GM21825 (cell line): Measurements from ENCODE around the gene CAPN11.
A peak's percentile ranks its signal among the peaks of the same experiment; 100 is the strongest.

Source experiments
- ATAC-seq: cut with Tn5 transposase; IDR thresholded peaks from one replicate; pipeline ENCODE4 v1.9.1; 2021; ENCODE audit warnings: mild to moderate bottlenecking, moderate library complexity; ENCODE audit not compliant: unreplicated experiment

Gene CAPN11

DNA sequence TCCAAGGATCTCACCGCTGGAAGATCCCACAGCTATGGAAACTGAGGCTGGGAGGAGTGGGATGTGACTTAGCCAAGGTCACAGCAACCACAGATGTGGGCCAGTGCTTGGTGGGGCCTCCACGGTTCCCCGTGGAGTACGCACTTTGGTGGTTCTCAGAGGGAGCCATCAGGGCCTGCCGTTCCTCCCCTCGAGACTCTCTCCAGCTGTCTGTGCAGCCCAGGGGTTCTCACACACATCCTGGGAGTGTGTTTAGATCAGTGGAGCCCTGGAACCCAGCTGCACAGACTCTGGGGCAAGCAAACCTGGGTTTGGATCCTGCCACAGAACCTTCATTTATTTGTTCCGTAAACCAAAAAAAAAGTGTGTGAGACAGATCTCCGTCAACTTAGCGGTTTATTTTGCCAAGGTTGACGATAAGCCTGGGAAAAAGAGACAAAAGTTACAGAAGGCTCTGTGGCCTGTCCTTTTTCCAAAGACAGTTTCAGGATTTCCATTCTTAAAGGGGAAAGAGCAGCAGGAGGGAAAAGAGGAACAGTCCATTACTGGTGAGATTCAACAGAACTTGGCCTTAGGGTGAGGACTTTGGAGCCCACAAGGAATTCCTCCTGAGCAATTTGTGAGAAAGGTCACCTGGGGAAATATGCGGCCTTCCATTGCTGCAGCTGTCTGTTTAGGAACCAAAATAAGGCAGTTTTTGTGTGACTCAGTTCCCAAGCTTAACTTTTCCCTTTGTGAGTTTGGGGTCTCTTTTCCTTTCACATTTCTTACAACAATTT, 44.5 kb downstream of the CAPN11 start:
- no peak for ATAC-seq

DNA sequence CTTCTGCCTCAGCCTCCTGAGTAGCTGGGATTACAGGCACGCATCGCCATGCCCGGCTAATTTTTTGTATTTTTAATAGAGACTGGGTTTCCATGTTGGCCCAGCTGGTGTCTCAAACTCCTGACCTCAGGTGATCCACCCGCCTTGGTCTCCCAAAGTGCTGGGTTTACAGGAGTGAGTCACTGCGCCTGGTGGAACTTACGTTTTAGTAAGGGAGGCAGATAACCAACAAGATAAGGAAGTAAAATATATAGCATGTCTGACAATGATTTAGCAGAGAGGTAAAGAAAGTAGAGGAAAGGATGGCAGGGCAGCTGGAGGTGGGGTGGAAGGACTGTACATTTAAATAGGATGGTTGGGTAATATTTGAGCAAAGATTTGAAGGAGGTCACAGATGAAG, 45.3 kb downstream of the CAPN11 start:
- ATAC-seq: no peak

DNA sequence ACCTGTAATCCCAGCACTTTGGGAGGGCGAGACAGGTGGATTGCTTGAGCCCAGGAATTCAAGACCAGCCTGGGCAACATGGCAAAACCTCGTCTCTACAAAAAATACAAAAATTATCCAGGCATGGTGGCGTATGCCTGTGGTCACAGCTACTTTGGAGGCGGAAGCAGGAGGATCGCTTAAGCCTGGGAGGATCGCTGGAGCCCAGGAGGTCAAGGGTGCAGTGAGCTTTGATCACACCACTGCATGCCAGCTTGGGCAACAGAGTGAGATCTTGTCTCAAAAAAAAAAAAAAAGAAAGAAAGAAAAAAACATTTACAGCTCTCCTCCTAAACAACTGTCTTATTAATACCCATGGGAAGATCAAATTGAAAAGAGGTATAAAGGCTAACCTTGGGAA, 49.3 kb downstream of the CAPN11 start:
- no peak for ATAC-seq

DNA sequence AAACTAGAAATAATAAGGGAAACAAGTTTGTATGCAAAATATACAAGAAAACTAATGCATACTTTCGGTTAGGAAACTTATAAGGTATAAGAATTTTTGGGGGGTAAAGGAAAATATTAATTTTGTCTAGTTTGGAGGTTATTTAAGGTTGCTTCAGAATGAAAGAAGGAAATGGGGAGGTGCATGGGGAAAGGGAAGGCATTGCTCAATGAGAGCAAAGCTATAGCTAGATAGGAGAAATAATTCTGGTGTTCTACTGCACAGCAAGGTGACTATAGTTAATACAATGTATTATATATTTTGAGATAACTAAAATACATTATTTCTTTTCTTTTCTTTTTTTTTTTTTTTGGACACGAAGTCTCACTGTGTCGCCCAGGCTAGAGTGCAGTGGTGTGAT, 52.7 kb downstream of the CAPN11 start:
- ATAC-seq: no peak

DNA sequence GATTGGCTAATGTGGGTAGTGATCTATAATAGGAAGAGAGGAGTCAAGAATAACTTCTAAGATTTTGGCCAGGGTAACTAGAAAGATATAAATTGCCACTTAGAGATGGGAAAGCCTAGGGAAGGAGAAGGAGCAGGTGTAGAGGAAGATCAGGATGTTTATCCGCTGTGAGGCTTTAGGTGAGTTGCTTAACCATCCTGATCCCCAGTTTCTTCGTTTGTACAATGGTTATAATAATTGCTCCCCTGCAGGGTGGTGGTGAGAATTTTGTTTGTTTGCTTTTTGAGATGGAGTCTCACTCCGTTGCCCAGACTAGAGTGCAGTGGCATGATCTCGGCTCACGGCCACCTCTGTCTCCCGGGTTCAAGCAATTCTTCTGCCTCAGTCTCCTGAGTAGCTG, 55.7 kb downstream of the CAPN11 start:
- ATAC-seq: no peak

DNA sequence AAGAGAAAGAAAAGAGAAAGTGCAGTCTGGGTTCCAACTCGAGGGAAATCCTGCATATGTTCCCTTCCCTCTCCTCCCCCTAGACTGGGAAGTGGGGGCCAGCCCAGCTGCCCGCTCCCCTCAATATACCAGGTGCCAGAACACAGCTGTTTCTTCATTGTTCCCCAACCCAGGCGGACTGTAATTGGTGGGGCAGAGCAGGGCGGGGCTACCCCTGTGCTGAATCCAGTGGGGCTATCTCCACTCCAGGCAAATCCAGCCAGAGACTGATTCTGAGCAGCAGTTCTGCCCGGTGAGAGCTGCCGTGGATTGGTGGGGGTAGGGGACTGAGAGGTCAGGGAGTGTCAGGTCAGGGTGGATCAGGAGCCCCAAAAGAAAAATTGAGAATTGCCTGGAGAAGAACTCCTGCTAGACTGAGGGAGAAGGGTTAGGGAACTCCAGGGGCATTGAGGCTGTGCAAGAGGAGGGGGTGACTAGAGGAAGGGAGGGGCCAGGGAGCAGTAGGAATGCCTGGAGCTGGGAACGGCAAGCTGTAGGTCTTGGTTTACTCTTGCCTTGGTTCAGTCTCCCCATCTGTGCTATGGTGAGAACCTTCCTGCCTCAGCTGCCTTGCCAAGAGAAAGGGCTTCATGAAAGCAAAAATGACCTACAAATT, 58.2 kb downstream of the CAPN11 start, which contains the start of gene MYMX:
MYMX (plus strand) TSS at position 250 of the 655 bp plus-strand sequence. CDS start 546 bp downstream, outside the sequence.
- ATAC-seq: no peak

DNA sequence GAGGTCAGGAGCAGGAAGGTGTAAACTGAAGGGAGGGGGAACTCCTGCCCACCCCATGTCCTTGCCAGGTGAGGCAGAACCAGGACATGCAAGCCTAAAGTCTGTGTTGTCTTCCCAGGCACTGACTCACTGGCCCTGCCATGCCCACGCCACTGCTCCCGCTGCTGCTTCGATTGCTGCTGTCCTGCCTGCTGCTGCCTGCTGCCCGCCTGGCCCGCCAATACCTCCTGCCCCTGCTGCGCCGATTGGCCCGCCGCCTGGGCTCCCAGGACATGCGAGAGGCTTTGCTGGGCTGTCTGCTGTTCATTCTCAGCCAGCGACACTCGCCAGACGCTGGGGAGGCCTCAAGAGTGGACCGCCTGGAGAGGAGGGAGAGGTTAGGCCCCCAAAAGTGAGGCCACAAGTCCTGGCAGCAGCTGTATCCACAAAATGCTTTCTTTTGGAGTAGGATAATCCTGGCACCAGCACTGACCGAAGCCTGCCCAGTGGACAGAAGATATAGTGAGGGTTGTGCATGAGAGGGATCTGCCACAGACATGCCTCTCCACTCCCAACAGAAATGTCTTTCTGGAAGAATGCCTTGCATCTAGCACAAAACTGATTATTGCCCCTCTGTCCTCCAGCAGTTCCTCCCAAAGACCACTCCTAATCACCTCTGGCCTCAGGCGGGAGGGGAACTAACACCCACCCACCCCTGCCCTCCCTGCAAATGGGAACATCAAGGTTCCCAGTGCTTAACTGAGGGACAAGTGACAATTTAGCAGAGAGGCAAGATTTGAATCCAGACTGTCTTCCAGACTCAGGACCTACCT, 58.9 kb downstream of the CAPN11 start:
- no peak for ATAC-seq

DNA sequence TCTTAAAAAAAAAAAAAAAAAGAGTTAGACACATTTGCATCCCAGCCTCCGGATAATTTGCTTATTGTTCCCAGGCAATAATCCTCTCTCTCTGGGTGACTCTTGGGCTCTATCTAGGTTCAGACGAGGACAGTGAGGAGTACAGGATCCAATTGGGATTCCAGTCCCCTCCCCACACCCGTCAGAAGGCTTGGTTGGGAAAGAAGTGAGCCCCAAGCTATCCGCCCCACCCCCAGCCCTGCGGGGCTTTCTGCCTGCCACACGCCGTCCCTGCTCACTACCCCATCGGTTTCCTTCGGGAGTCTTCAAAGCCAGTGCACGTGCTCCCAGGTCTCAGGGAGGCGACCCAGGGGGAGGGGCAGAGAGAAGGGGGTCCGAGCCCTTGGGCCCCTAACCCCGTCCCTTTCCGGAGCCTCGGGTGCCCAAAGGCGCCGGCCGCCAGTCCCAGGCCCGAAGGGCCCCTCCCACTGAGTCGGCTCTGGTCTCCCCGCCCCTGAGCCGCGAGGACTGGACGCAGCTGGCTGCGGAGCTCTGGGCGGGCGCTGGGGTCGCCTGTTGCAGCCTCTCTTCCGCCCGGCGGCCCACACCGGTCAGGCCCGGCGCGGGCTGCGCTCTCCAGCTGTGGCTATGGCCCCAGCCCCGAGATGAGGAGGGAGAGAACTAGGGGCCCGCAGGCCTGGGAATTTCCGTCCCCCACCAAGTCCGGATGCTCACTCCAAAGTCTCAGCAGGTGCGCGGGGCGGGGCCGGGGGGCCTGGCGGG, 60.6 kb downstream of the CAPN11 start:
- ATAC-seq: peak; percentile 43

DNA sequence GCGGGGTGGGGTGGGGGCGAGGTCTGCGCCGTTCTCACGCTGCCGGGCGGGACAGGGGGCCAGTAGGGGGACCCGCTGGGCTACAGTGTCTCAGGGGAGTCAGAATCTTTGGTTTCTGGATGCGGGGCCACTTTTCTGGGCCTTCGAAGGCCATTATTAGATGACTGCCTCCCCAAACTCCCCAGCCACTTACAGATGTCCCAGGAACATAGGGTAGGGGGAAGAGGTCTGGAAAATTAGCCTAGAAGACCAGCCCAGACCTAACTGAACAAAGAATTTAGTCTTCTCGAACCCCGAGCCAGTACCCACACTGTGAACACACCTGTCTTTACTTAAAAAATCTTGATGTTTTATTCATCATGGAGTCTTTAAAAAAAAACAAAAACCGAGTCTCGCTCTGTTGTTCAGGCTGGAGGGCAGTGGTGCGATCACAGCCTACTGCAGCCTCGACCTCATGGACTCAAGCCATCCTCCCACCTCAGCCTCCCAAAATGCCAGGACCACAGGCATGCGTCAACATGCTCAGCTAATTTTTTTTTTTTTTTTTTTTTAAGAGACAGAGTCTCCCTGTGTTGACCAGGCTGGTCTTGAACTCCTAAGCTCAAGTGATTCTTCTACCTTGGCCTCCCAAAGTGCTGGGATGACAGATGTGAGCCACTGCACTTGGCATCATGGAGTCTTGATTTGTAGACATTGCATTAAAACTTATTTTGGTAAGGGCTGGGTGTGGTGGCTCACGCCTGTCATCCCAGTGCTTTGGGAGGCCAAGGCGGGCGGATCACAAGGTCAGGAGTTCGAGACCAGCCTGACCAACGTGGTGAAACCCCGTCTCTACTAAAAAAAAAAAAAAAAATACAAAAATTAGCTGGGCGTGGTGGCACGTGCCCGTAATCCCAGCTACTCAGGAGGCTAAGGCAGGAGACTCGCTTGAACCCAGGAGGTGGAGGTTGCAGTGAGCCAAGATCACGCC, 61.5 kb downstream of the CAPN11 start:
- no peak for ATAC-seq

DNA sequence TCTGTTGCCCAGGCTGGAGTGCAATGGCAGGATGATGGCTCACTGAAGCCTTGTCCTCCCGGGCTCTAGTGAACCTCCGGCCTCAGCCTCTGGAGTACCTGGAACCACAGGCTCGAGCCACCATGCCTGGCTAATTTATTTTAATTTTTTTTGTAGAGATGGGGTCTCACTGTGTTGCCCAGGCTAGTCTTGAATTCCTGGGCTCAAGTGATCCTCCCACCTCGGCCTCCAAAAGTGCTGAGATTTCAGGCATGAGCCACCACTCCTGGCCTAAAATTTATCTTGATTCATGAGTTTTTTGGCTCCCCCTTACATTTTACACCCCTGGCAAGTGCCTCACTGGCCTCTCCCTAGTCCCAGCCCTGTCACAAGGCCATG, 62.3 kb downstream of the CAPN11 start:
- ATAC-seq: no peak

DNA sequence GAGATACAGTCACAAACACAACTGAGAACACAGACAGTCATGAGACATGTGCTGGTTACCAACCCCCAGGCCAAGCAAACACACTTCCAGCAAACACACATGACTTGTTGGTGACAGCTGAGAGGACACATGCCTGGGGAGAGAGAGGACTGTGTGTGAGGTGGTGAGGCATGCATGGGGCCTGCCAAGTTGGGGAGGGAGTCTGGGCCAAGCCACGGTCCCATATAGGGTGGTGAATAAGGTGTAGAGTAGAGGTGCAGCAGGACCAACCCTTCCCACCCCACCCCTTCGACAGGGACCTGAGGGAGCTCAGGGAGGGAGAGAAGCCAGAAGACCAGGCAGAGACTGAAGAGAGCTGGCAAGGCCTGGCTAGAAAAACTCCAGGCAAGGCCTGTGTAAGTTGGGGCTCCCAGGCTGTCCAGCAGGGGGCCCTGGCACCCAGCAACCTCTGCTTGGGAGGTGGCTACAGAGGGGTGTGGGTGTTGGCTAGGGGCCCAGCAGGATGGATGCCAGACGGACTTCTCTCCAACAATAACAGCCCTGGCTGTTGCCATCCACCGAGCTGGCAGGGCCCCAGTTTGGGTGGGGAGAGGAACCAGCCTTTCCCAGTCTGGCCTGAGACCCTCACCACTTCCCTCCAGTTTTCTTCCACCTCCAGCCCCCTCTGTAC, 62.8 kb downstream of the CAPN11 start:
- peak; percentile 37 for ATAC-seq

DNA sequence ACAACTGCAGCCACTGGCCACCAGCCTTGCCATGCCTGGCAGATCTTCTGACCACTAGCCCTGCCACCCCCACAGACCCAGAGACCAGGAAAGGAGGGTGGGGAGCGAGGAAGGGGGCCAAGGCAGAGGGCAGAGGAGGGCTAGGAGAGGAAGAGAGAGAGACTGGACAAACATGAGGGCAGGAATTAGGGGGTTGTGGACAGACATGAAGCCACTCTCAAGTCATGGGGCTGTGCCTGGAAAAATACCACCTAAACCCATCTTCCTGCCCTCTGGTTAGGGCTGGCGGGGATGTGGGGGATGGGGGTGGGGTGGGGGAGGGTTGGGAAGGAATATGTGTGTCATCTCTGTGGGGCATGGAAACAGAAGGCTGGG, 63.3 kb downstream of the CAPN11 start:
- no peak for ATAC-seq

DNA sequence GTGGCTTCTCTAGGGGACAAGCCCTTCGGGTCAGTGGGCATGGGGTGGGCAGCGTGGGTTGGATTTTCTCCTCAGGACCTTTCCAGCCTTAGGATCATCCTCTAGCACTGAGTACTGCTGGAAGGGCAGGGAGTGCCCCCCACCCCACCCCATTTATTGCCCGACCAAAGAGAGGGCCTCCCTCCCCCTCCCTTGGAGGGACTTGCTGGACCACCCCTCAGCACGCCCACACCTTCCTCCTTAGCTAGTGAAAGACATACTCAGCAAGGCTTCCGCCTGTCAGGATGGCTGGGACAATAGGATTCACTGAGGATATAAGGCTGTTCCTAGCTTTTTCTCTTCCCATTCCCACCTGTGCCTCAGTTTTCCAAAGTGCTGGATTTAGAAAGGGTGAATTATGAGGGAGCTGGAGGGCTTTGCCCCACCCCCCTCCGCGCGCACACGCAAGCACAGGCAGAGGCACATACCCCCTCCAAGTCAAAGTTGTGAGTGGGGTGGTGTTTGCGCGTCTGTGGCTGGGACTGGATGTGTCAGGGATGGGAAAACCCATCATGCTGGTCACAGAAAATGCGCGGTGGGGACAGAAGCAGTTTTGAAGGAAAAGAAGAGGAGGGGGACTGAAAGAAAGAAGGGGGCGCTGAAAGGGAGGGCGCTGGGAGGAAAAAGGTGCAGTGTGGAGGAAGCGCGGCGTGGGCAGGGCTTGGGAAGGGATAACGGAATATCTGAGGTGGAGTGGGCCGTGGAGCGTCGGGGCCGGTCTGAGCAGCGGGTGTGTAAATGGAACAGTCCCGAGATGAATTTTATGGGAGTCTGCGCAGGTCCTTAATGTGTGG, 64.1 kb downstream of the CAPN11 start:
- no peak for ATAC-seq

DNA sequence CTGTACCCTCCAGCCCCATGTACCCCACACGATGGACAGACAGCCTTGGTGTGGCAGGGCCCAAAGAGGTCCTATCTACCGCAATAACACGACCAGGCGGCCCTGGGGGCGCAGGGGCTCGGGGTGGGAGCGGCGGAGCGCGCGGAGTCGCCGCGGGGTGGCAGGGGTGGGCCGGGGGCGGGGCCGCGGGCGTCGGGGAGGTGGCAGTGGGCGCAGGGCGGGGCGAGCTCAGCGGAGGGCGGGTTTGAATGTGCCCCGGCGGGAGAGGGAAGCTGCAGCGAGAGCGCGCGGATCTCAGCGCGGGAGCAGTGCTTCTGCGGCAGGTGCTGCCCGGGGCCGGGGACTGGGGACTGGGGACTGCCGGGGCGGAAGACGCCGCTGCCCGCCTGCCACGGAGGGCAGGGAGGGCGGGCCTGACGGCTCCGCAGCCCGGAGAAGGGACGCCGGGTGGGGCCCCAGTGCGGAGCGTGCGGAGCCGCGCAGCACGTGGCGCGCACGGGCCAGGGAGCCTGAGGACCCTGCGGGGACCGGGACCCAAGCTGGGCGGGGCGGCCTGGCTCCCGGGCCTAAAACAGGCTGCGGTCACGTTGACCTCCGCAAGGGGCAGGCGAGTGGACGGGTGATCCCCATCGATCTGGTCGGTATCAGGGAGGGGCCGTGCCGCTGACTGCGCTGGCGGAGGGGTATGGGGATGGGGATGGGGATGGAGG, 64.9 kb downstream of the CAPN11 start, which contains the start of gene SLC29A1:
SLC29A1 (plus strand) TSS at position 277 of the 710 bp plus-strand sequence. CDS start 3,719 bp downstream, outside the sequence.
- ATAC-seq: peak; percentile 39

DNA sequence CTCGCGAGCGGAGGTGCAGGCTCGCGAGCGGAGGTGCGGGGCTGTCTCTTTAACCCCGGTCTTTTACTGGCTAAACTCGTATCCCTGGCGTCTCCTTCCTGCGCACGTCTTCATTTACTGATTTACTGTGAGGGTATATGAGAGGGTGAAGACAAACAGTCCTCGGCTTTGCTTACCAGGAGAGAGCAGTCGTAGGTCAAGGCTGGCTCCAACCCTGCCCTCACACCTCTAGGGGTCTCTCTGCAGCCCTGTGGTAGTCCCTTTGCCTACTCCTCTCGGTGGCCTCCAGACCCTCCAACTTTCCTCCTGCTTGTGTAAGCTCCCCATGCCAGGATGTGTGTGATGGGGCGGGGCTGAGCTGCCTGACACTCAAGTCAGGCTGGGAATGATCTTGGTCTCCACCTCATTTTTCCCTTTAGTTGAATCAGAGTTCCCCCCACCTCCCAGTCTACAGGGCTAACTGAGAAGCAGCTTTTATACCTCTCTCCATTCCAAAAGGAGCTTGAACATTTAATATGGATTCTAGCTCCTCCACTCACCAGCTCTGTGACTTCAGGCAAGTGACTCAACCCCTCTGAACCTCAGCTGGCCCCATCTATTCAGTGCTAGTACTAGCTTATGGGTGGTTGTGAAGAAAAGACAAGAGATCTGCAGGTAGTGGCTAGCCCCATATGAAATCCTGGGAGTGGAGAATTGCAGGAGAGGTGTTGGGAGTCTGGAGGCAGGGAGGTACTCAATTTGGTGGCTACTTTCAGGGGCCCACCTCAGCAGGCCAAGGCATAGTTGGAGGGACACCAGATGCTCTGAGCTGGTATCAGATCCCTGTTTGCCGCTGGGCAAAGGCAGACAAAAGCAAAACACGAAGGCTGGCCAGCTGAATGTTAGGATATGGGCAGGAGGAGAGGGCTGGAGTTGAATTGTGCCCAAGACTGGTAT, 65.7 kb downstream of the CAPN11 start:
- no peak for ATAC-seq

DNA sequence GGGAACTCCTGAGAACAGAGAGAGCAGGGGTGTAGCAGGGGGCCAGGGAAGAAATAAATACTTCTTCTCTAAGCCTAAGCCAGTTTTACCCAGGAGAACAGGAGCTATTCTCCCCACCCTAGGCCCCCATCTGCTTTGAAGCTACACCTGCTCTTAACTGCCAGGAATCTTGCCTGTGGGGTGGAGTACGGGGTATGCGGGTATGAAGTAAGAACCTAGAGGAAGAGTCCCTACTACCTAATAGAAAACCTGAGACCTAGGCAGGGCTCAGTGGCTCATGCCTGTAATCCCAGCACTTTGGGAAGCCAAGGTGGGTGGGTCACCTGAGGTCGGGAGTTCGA, 66.3 kb downstream of the CAPN11 start:
- ATAC-seq: no peak
